Measurements from ENCODE around the gene GABRG1.

DNA sequence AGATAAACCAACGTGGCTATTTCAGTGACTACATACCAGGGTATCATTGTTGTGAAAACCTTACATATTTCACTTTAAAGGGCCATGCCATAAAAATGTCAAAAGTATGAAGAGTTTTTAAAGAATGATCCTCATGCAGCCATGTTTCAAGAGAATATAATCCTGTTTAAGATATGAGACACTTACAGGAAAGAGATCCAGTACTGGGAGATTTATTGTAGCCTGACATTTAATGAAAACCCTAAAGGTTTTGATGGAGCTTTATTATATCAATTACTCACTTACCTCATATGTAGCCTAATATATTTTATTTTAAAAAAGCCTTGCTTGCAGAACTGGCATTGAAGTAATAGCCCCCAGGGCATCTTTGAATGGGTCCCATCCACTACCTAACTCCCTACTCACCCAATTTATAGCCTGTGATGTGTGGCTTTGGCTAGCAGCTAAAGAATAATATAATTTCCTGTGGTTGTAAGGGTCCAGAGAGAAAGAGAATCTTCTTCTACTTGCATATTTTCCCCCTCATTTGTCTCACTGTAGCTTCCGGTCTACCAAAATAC, 7.7 kb upstream of the GABRG1 start:
- TF ChIP-seq EP300 (IDR thresholded peaks at IDR 0.05): no peak
- TF ChIP-seq, protein P1, sequence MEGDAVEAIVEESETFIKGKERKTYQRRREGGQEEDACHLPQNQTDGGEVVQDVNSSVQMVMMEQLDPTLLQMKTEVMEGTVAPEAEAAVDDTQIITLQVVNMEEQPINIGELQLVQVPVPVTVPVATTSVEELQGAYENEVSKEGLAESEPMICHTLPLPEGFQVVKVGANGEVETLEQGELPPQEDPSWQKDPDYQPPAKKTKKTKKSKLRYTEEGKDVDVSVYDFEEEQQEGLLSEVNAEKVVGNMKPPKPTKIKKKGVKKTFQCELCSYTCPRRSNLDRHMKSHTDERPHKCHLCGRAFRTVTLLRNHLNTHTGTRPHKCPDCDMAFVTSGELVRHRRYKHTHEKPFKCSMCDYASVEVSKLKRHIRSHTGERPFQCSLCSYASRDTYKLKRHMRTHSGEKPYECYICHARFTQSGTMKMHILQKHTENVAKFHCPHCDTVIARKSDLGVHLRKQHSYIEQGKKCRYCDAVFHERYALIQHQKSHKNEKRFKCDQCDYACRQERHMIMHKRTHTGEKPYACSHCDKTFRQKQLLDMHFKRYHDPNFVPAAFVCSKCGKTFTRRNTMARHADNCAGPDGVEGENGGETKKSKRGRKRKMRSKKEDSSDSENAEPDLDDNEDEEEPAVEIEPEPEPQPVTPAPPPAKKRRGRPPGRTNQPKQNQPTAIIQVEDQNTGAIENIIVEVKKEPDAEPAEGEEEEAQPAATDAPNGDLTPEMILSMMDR (IDR thresholded peaks at IDR 0.05): no peak
- TF ChIP-seq POLR2A (IDR thresholded peaks at IDR 0.05): no peak
- TF ChIP-seq POLR2AphosphoS5 (IDR thresholded peaks at IDR 0.05): no peak

All from stomach (tissue), 4 donors.